WTC11 (cell line): Measurements from ENCODE around the gene FNDC3B.

Experiments
- IRF2 ChIP-seq: sonication (generic); formaldehyde crosslinking; IDR thresholded peaks from 2 replicates; pipeline ENCODE4 v1.8.0; 2022; ENCODE audit warnings: low read depth, missing genetic modification reagents, borderline replicate concordance
- TF ChIP-seq, protein P1 (sequence below): fragments of 200-600 bp; IDR thresholded peaks from 2 replicates; pipeline ENCODE4 v1.8.0; 2022; ENCODE audit warnings: antibody characterized with exemption
- TF ChIP-seq, protein P2 (sequence below): sonication (generic); formaldehyde crosslinking; IDR thresholded peaks from 2 replicates; pipeline ENCODE4 v1.8.0; 2022; ENCODE audit warnings: missing genetic modification reagents

DNA sequence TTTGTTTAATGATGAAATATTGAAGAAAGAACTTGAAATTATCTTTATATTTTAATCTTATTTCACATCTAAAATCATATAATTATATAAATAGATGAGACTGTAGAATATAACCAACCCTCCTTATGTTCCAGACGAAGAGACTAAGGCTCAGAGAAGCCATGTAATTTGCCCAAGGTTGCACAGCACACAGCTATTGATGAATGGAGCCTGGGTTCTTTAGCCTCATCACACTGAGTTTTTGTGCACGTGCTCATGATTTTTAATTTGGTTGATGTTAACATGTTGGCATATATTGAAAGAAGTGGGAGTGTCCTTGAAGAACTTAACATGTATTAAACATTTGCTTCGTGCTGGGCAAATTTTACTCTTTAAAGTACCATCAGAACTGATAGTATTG is 151.6 kb downstream of the FNDC3B start:
- no peak for TF ChIP-seq IRF2 (CRISPR knock-in tag)
- TF ChIP-seq, protein P1, sequence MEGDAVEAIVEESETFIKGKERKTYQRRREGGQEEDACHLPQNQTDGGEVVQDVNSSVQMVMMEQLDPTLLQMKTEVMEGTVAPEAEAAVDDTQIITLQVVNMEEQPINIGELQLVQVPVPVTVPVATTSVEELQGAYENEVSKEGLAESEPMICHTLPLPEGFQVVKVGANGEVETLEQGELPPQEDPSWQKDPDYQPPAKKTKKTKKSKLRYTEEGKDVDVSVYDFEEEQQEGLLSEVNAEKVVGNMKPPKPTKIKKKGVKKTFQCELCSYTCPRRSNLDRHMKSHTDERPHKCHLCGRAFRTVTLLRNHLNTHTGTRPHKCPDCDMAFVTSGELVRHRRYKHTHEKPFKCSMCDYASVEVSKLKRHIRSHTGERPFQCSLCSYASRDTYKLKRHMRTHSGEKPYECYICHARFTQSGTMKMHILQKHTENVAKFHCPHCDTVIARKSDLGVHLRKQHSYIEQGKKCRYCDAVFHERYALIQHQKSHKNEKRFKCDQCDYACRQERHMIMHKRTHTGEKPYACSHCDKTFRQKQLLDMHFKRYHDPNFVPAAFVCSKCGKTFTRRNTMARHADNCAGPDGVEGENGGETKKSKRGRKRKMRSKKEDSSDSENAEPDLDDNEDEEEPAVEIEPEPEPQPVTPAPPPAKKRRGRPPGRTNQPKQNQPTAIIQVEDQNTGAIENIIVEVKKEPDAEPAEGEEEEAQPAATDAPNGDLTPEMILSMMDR, result no peak
- TF ChIP-seq, protein P2, sequence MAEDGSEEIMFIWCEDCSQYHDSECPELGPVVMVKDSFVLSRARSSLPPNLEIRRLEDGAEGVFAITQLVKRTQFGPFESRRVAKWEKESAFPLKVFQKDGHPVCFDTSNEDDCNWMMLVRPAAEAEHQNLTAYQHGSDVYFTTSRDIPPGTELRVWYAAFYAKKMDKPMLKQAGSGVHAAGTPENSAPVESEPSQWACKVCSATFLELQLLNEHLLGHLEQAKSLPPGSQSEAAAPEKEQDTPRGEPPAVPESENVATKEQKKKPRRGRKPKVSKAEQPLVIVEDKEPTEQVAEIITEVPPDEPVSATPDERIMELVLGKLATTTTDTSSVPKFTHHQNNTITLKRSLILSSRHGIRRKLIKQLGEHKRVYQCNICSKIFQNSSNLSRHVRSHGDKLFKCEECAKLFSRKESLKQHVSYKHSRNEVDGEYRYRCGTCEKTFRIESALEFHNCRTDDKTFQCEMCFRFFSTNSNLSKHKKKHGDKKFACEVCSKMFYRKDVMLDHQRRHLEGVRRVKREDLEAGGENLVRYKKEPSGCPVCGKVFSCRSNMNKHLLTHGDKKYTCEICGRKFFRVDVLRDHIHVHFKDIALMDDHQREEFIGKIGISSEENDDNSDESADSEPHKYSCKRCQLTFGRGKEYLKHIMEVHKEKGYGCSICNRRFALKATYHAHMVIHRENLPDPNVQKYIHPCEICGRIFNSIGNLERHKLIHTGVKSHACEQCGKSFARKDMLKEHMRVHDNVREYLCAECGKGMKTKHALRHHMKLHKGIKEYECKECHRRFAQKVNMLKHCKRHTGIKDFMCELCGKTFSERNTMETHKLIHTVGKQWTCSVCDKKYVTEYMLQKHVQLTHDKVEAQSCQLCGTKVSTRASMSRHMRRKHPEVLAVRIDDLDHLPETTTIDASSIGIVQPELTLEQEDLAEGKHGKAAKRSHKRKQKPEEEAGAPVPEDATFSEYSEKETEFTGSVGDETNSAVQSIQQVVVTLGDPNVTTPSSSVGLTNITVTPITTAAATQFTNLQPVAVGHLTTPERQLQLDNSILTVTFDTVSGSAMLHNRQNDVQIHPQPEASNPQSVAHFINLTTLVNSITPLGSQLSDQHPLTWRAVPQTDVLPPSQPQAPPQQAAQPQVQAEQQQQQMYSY (CRISPR knock-in tag), result no peak
